C4-2B (cell line): ENCODE results near the gene GPER1.
A peak's percentile ranks its signal among the peaks of the same experiment; 100 is the strongest.
"Not testable (repeated sequence)": the region's sequence is repeated elsewhere in the genome, so short reads cannot be mapped to it uniquely, and the experiment has no call there.

Source experiments
- H3K27ac ChIP-seq: fragments of 450-650 bp; 2 replicates; pipeline ENCODE4 v1.5.1; 2017
- ZFX ChIP-seq: fragments of 450-650 bp; IDR thresholded peaks from 2 replicates; pipeline ENCODE4 v1.6.1; 2017
- TF ChIP-seq, protein P1 (sequence below): fragments of 450-650 bp; conservative IDR thresholded peaks from 2 replicates; pipeline ENCODE4 v1.5.1; 2017; ENCODE audit warnings: mild to moderate bottlenecking

GPER1 gene

DNA sequence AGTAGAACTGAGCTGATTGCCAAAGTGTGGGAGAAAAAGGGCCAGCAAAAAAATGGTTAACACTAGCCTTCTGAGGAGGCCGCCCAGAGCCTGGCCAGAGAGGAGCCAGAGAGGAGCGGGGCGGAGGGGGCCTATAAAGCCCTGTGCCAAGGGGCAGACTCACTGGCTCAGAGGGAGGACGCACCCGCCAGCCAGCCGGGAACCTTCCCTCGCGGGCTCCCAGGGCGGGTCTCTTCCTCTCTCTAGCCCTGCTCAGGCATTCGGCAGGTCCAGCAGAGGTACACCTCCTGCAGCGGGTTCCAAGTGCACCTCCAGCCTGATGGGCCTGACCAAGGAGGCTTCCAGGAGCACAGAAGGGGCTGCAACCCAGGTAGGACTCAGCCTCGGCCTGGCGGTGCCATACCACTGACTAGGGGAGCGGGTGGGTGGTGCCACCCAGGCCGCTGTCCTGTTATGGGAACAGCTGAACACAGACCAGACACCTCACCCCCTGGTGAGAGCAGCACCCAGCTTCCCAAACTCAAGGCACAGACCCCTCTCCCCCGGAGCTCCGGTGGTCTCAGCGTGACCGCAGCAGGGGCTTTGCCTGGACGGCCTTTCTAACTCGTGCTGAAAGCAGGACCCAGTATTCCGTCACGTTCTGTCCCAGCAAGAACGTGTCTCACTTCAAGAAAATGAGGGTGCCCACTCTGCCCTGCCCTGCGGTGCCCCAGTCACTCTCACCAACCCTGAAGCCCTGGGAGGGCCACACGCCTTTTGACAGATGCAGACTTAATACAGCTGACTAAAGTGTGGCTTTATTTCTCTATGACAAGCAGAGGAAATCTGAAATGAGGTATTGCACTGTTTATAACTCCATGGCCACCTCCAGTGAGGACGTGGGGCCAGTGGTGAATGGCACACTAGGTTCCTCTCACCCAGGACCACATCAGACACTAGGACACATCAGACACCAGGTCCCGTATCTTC is at the start of gene GPER1:
Gene GPER1 (plus strand): TSS at position 162 of the 969 bp plus-strand sequence. CDS start 3,616 bp downstream, outside the sequence.
- TF ChIP-seq ZFX, result no peak
- TF ChIP-seq, protein P1, sequence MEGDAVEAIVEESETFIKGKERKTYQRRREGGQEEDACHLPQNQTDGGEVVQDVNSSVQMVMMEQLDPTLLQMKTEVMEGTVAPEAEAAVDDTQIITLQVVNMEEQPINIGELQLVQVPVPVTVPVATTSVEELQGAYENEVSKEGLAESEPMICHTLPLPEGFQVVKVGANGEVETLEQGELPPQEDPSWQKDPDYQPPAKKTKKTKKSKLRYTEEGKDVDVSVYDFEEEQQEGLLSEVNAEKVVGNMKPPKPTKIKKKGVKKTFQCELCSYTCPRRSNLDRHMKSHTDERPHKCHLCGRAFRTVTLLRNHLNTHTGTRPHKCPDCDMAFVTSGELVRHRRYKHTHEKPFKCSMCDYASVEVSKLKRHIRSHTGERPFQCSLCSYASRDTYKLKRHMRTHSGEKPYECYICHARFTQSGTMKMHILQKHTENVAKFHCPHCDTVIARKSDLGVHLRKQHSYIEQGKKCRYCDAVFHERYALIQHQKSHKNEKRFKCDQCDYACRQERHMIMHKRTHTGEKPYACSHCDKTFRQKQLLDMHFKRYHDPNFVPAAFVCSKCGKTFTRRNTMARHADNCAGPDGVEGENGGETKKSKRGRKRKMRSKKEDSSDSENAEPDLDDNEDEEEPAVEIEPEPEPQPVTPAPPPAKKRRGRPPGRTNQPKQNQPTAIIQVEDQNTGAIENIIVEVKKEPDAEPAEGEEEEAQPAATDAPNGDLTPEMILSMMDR, result no peak
- H3K27ac ChIP-seq, result peak within 1 kb of the TSS; percentile 56

DNA sequence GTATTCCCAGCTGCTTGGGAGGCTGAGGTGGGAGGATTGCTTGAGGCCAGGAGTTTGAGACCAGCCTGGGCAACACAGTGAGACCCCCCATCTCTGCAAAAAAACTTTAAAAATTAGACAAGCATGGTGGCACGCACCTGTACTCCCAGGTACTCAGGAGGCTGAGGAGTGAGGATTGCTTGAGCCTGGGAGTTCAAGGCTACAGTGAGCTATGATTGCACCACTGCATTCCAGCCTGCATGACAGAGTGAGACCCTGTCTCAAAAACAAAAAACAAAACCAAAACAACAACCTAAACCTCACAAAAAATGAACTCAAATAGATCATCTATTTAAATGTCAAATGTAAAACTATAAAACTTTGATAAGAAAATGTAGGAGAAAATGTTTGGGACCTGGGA is 47.7 kb upstream of the GPER1 start:
- H3K27ac ChIP-seq, result not testable (repeated sequence)

DNA sequence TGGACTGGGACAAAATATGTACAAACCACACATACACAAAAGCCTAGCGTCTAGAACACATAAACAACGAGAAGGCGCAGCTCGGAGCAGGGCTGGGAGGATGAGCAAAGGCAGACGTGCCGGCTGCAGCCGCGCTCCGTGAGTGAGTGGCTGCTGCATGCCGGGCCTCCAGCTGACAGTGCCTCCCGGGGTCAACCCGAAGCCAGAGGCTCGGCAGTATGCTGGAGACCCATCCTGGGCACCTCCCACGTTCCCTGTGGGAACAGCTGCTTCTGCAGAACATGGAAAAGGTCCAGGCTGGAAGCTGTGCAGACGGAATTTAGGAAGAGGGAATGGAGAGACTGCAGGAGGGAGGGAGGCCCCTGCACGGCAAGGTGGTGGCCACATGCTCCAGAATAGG is 47.1 kb upstream of the GPER1 start:
- H3K27ac ChIP-seq, result no peak overlapping the region
- TF ChIP-seq, protein P1, result no peak
- no peak for TF ChIP-seq ZFX

DNA sequence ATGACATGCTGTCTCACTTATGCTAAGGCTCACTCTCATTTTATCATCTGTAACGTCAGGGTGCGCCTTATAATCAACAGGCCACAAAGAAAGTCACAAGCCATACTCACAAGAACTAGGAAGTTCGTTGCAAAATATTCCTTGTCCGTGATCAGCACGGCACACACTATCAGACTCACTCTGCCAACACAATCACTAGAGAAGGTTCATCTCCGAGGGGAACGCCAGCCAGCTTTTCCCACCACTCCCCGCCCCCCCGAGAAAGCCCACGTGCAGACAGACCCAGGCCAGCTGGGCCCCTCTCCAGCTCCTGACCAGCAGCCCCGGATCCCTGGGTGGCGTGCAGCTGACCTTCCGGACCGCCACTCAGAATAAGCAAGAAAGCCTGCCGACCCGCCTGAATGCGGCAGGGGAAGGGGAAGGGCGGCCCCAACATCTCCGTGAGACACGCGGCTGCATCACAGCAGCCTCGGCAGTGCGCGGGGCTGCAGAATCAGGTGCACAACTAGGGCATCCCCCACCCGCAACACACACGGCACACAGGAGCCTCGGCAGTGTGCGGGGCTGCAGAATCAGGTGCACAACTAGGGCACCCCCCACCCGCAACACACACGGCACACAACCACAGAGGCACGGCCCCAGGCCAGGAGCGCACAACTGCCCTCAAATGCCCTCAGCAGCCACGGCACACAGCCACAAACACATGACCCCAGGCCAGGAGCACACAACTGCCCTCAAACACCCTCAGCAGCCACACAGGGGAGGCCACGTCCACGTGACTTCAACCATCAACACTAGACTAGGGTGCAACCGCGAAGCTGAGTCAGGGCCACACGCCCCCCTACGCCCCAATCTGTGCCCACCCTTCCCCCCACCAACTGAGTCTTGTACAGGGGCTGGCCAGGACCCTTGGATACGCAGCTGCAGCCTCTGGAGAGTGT is 46.1 kb upstream of the GPER1 start:
- H3K27ac ChIP-seq, result peak overlapping the region; percentile 91

DNA sequence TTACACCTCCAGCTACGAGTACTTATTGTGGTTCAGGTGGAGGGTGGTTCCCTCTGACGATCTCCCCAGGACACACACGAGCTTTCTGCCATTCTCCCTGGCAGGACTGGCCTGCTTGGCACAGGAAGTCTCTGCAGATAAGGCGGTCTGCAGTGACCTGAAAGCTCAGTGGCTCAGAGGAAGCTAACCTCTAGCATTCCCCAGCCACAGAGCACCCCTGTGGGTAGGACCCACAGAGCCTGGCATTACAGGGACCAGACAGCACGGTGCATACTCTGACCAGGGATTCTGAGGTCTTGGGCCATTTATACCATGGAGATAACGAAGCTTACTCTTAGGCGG is 45.5 kb upstream of the GPER1 start:
- H3K27ac ChIP-seq, result peak overlapping the region; percentile 91

More for the DNA sequence above, 46.1 kb upstream of the GPER1 start:
- no peak for TF ChIP-seq ZFX
- TF ChIP-seq, protein P1, result no peak

DNA sequence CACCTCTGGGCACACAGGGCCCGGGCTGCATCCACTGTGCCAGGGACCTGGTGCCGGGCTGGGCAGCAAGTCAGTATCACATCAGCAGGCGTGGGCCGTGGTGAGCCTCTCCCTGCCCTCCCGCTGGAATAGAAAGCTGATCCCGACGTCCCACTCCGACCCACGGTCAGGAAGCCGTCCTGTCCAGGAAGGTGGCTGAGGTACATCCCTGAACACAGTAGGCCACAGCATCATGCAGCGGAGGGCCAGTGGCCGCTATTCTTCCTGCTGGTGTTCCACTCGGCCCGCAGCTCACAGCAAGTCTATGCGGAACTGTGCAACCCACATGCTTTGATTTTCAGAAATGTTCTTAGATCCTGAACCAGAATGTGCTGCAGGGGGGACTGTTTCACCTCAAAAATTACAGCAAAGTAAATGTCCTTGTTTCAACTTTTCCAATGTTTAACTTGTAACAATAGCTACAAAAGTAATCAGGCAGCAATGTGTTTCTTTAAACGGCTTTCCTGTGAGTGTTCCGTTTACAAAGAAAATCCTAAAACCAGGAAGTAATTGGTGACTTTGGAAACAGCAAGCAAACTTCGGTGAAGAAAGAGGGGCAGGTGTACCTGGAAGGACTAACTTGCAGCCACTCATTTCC is 44.2 kb upstream of the GPER1 start:
- TF ChIP-seq, protein P1, result no peak
- no peak for TF ChIP-seq ZFX
- peak overlapping the region; percentile 91 for H3K27ac ChIP-seq

More for the DNA sequence above, 45.5 kb upstream of the GPER1 start:
- TF ChIP-seq ZFX, result no peak
- TF ChIP-seq, protein P1, result no peak
